GM19324 (cell line): ENCODE data around the gene TSC22D1.

Source experiments
- ATAC-seq: cut with Tn5 transposase; IDR thresholded peaks from one replicate; pipeline ENCODE4 v1.9.1; 2021; ENCODE audit warnings: mild to moderate bottlenecking, moderate library complexity; ENCODE audit not compliant: unreplicated experiment, low FRiP score

Gene TSC22D1

GRCh38 chr13:44393391-44393790 is 182.7 kb downstream of the TSC22D1 start:
- ATAC-seq: no peak

GRCh38 chr13:44389876-44390275 is 186.3 kb downstream of the TSC22D1 start:
- no peak for ATAC-seq

DNA sequence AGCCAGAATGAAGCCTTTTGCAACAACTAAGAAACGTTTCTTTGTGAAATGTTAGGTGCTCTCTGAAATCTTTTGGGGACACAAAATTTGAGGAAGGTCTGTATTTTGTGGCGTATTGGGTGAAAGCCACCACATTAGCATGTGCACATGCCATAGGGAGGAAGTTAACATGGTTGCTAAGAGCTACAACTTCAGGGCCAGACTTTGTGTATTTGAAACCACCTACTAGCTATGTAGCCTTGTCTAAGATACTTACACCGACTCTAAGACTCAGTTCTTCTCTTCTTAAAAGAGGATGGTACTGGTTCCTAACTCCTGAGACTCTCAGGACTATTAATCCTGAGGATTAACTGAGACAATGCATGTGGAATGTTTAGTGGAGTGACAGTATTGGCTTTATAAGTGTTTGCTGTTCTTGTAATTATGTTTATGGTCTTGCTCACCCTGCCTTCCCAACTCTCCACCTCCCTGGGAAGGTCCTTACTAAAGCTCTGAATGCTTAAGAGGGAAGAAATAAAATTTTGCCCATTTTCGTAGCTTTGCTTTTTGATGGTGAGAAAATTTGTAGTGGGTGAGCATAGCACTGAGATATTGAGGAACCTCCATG is 187.0 kb downstream of the TSC22D1 start:
- ATAC-seq: no peak

DNA sequence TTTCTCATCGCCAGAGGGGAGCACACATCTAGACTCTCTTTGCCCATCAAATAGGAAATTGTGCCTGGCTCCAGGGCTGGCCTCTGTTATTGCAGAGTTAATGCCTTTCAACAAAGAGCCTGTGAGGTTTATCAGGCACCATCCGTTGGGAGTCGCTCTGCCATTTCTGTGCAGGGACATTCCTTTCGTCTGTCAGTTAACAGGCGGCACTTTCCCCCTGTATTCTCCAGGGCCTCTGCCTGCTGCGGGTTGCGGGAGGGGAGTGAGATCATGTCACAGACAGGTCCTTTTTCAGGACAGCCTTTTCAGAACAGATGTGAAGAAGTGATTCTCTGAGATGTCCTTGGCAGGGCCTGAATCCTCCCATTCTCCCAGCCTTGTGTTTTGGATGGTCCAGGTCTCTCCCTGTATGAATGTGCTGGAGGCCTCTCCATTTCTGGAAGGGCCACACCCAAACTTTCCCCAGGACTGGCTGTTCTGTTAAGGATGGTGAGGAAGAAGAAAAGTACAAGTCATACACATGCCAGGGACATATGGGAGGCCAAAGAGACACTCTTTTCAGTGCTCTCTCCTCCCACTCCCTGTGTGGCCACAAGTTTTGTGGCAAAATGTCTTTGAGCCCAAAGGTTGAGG is 187.6 kb downstream of the TSC22D1 start:
- no peak for ATAC-seq

DNA sequence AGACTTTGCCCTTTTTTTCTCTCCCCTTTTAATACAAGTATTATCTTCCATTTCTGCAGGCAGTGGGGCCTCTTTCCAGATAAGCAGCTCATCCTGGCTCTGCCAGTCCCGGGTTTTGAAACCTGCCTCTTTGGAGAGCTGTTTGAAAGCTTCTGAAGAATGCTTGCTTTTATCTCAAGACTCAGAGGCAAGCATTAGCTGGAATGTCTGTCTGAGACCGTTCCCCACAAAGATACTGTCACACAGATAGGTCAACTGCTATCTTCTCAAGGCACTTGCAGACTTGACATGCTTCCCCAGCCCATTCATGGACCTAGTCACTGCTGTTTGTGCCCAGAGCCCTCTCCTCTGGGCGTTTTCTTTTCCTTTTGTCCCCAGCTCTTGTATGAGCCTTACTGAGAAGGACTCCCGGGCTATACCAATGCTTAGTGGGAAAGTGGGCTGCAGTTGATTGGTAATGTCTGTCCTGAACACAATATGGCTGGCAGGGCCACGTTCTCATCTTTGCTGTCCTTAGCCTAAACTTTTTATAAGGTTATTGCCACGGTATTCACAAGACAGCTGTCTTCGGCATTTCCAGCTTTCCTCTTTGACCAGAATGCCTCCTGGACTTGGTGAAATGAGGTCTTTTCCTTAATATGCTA is 189.1 kb downstream of the TSC22D1 start:
- no peak for ATAC-seq

DNA sequence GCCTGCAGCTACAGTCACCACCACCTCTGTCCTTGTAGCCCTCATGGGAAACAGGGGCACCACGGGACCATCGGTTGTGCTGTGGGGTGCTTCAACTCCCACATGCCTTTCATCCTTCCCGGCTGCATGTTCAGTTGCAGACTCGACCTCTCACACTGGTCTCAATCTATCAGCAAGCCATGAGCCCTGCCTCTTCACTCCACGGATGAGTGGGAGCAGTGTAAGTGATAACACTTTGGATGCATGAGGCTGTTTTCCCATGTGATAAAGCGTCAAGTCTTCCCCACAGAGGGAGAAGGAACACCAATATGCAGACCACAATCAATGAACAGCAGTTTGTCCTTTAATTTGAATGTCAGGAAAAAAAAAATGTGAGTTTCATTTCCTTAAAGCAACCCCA is 190.3 kb downstream of the TSC22D1 start:
- no peak for ATAC-seq

- ATAC-seq: no peak
Measured at GRCh38 chr13:44385401-44385800, 190.7 kb downstream of the TSC22D1 start.

DNA sequence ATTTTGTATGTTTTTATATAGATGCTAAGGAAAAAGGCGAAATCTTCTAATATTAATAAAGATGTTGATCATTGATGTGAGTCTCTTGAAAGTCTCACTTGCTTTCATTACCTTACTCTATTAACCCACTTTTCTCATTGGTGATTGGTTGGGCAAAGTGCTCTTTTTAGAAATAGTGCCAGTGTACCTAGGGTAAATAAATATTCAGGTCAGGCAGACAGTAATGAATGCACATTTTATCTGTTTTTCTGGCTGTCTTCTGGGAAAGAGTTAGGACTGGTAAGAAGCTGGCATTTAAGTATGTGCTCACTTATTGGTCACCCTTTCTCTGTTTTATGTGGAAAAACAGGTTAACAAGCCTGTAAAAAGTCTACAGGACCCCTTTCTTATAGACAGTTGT is 191.4 kb downstream of the TSC22D1 start:
- no peak for ATAC-seq

DNA sequence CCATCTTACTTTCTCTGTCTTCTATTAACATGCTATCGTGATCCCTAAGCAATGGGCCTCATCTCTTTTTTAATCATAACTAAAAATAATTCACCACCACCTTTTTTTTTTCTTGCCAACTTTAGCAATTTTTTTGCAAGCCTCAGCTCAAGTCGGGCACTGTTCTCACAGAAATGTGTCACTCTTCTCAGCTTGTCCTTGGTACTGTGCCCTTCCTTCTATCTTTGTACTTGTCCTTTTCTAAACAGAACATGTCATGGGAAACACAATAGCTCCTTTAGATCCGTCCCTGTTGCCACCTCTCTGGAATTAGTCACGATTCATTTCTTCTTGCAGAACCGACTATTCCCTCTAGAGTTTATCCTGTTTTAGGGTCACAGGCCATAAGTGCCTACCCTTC is 192.2 kb downstream of the TSC22D1 start:
- ATAC-seq: no peak

GRCh38 chr13:44382635-44383145 is 193.4 kb downstream of the TSC22D1 start:
- ATAC-seq: no peak
